BLaER1 (cell line): ENCODE measurements around the gene PIK3AP1.

ENCODE experiments used
- H3K27ac ChIP-seq: shearing (Covaris generic); formaldehyde crosslinking; 2 replicates; pipeline ENCODE4 v1.8.1; 2022
- H3K27me3 ChIP-seq: shearing (Covaris generic); formaldehyde crosslinking; 2 replicates; pipeline ENCODE4 v1.8.1; 2022
- H3K36me3 ChIP-seq: shearing (Covaris generic); formaldehyde crosslinking; 2 replicates; pipeline ENCODE4 v1.8.1; 2022
- H3K4me1 ChIP-seq: shearing (Covaris generic); formaldehyde crosslinking; 2 replicates; pipeline ENCODE4 v1.8.1; 2022
- H3K4me2 ChIP-seq: shearing (Covaris generic); formaldehyde crosslinking; 2 replicates; pipeline ENCODE4 v1.8.1; 2022
- H3K4me3 ChIP-seq: shearing (Covaris generic); formaldehyde crosslinking; 2 replicates; pipeline ENCODE4 v1.8.1; 2022
- H3K9ac ChIP-seq: shearing (Covaris generic); formaldehyde crosslinking; 2 replicates; pipeline ENCODE4 v1.8.1; 2022
- H3K9me3 ChIP-seq: shearing (Covaris generic); formaldehyde crosslinking; 2 replicates; pipeline ENCODE4 v1.8.1; 2022
- H4K20me1 ChIP-seq: shearing (Covaris generic); formaldehyde crosslinking; 2 replicates; pipeline ENCODE4 v1.8.1; 2022
- Cebpa-rat ChIP-seq: shearing (Covaris generic); IDR thresholded peaks from 2 replicates; pipeline ENCODE4 v1.8.1; 2022

PIK3AP1 gene

DNA sequence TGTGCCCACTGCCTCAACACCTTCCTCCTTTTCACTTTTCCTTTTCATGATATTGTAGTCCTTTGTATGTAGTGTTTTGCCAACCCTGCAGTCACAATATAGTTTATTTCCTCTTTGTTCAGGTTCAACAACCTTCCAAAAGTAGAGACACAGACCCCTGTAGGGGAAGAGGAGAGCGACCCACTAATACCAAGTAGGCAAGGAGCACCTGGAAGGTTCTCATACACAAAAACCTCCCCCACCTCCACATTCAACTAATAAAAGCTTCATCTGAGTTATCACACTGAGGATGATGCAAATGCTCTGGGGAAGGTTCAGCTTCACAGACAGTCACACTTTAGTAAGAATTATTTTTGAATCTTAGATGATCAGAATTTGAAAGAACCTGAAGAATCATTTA, 41.6 kb downstream of the PIK3AP1 start:
- H3K4me2 ChIP-seq = no peak overlapping the region
- H3K27ac ChIP-seq = no peak overlapping the region
- peaks cover 65% of the 10 kb centered on the region for H3K4me1 ChIP-seq
- no peaks in the 10 kb centered on the region for H3K27me3 ChIP-seq
- no peak for TF ChIP-seq Cebpa-rat
- peaks cover 83% of the 10 kb centered on the region for H3K36me3 ChIP-seq
- peaks cover 16% of the 10 kb centered on the region for H3K9me3 ChIP-seq
- no peak overlapping the region for H3K4me3 ChIP-seq
- H3K9ac ChIP-seq = no peak overlapping the region
- H4K20me1 ChIP-seq = peaks cover 100% of the 10 kb centered on the region

DNA sequence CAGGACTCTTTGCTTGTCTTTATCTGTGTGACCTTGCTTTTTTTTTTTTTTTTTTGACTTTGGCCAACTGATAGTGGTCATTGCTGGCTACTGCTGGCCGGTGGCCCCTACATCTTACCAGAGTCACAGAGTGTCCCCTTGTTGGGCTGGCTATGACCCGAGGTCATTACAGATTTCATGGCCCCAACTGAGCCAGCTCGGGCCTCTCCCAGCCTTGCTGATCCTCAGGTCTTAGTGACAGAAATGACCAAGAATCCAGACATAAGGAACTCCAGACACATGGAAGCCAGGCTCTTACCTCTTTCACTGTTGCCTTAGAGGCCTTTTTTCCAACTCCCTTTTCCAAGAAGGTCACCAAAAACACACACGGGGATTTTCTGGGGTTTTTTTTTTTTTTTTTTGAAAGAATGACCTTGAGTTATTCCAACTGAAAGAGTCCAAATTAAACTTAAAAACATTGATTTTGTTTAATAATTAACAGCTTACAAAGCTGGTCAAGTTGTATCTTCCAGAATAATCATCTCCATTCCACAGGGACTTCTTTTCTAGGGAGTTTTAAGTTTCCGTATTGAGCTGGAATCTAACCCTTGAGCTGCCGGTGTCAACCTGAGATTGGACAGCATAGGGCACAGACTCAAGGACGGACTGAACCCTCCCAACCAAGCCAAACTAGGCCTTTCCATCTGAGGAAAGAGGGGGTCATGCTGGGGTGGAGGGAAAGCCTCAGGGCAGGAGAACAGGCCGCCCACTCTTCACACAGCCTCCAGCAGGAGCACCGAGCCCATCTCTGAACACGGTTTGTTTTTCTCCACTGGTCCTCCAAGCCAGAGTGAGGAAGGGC, 43.8 kb downstream of the PIK3AP1 start:
- Histone ChIP-seq H3K9ac (peak overlapping the region; percentile 15; the same call in 1 of the 2 replicates), H3K36me3 (peaks cover 79% of the 10 kb centered on the region), H3K4me1 (peaks cover 87% of the 10 kb centered on the region), H4K20me1 (peaks cover 100% of the 10 kb centered on the region), H3K4me2 (peak overlapping the region; percentile 82), H3K4me3 (no peak overlapping the region), H3K27ac (peak overlapping the region; percentile 43), H3K27me3 (no peaks in the 10 kb centered on the region), H3K9me3 (peaks cover 14% of the 10 kb centered on the region)
- TF ChIP-seq Cebpa-rat = no peak

DNA sequence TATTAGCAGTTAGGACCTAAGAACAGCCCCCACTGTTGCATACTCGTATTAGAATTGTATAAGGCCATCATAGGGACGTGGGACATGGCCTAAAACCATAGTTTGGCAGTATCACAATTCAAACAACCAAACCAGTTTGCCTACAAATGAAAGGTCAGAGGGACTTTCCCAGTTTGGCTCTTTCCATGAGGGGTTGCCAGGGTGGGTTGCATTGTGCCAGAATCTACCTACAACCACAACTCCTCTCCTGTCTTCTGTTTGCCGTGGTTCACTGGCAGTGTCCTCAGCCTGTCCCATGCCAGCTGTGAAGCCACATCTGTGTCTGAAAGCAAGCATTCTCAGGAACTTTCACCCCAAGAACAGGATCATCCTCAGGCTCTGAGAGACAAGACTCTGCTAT, 44.5 kb downstream of the PIK3AP1 start:
- Histone ChIP-seq H3K9me3 (peaks cover 7% of the 10 kb centered on the region), H3K27me3 (no peaks in the 10 kb centered on the region), H3K9ac (0 out of 2 replicates have a peak overlapping the region, but pooled peaks have one; percentile 15), H4K20me1 (peaks cover 100% of the 10 kb centered on the region), H3K27ac (peak overlapping the region; percentile 43; the same call in 1 of the 2 replicates), H3K4me1 (peaks cover 93% of the 10 kb centered on the region), H3K4me2 (peak overlapping the region; percentile 82), H3K4me3 (no peak overlapping the region), H3K36me3 (peaks cover 79% of the 10 kb centered on the region)
- no peak for TF ChIP-seq Cebpa-rat

GRCh38 chr10:96673318-96674099, 46.8 kb downstream of the PIK3AP1 start:
- Histone ChIP-seq H4K20me1 (peaks cover 100% of the 10 kb centered on the region), H3K9ac (peak overlapping the region; percentile 60), H3K36me3 (peaks cover 77% of the 10 kb centered on the region), H3K9me3 (no peaks in the 10 kb centered on the region), H3K27me3 (no peaks in the 10 kb centered on the region), H3K4me2 (peak overlapping the region; percentile 82), H3K27ac (peak overlapping the region; percentile 75), H3K4me1 (peaks cover 98% of the 10 kb centered on the region), H3K4me3 (peak overlapping the region; percentile 45; the same call in 1 of the 2 replicates)
- TF ChIP-seq Cebpa-rat = no peak

- peaks cover 70% of the 10 kb centered on the region for H3K36me3 ChIP-seq
- H3K4me3 ChIP-seq = no peak overlapping the region
- no peaks in the 10 kb centered on the region for H3K9me3 ChIP-seq
- peaks cover 100% of the 10 kb centered on the region for H4K20me1 ChIP-seq
- peak overlapping the region; percentile 60 for H3K9ac ChIP-seq
- H3K27me3 ChIP-seq = no peaks in the 10 kb centered on the region
- peak overlapping the region; percentile 75 for H3K27ac ChIP-seq
- H3K4me2 ChIP-seq = peak overlapping the region; percentile 82
- peaks cover 96% of the 10 kb centered on the region for H3K4me1 ChIP-seq
- TF ChIP-seq Cebpa-rat = no peak
Observed at GRCh38 chr10:96672481-96673175, 47.7 kb downstream of the PIK3AP1 start.

- peak overlapping the region; percentile 82 for H3K4me2 ChIP-seq
- peaks cover 100% of the 10 kb centered on the region for H4K20me1 ChIP-seq
- no peak overlapping the region for H3K4me3 ChIP-seq
- H3K27ac ChIP-seq = no peak overlapping the region; the same call in 1 of the 2 replicates
- H3K9me3 ChIP-seq = no peaks in the 10 kb centered on the region
- no peaks in the 10 kb centered on the region for H3K27me3 ChIP-seq
- H3K9ac ChIP-seq = no peak overlapping the region
- peaks cover 95% of the 10 kb centered on the region for H3K4me1 ChIP-seq
- peaks cover 71% of the 10 kb centered on the region for H3K36me3 ChIP-seq
- no peak for TF ChIP-seq Cebpa-rat
Observed at GRCh38 chr10:96671211-96671890, 49.0 kb downstream of the PIK3AP1 start.

GRCh38 chr10:96670786-96671185, 49.5 kb downstream of the PIK3AP1 start:
- Histone ChIP-seq H3K36me3 (peaks cover 70% of the 10 kb centered on the region), H4K20me1 (peaks cover 100% of the 10 kb centered on the region), H3K27ac (no peak overlapping the region; the same call in 1 of the 2 replicates), H3K4me3 (no peak overlapping the region), H3K4me2 (peak overlapping the region; percentile 82), H3K9ac (no peak overlapping the region), H3K4me1 (peaks cover 95% of the 10 kb centered on the region), H3K27me3 (no peaks in the 10 kb centered on the region), H3K9me3 (no peaks in the 10 kb centered on the region)
- no peak for TF ChIP-seq Cebpa-rat

DNA sequence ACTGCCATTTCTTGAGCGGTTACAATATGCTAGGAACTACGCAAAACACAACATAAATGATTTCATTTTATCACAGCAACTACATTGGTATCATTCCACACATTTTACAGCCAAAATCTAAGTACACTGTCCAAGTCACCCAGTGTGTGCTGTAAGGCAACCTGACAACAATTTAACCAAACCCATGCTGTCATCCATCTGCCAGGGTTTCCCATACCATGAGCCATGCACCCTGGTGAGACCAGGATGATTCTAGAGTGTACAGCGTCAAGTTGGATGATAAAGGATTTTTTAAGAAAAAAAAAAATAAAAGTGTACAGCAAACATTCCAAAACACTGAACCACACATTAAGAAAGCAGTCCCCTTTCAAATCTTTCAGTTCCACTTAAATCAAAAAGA, 52.9 kb downstream of the PIK3AP1 start:
- no peak for TF ChIP-seq Cebpa-rat
- 0 out of 2 replicates have a peak, but pooled peaks cover under 1% of the 10 kb centered on the region for H3K9me3 ChIP-seq
- no peak overlapping the region for H3K4me3 ChIP-seq
- H3K36me3 ChIP-seq = peaks cover 75% of the 10 kb centered on the region
- peaks cover 82% of the 10 kb centered on the region for H3K4me1 ChIP-seq
- H3K27ac ChIP-seq = no peak overlapping the region
- H4K20me1 ChIP-seq = peaks cover 99% of the 10 kb centered on the region
- H3K4me2 ChIP-seq = no peak overlapping the region
- H3K9ac ChIP-seq = no peak overlapping the region
- H3K27me3 ChIP-seq = no peaks in the 10 kb centered on the region

- H3K4me3 ChIP-seq = no peak overlapping the region
- H3K9ac ChIP-seq = no peak overlapping the region
- no peaks in the 10 kb centered on the region for H3K27me3 ChIP-seq
- peaks cover 76% of the 10 kb centered on the region for H3K4me1 ChIP-seq
- peak overlapping the region; percentile 10; the same call in 1 of the 2 replicates for H3K4me2 ChIP-seq
- H3K27ac ChIP-seq = no peak overlapping the region
- H3K9me3 ChIP-seq = peaks cover 4% of the 10 kb centered on the region; the same call in 1 of the 2 replicates
- no peak for TF ChIP-seq Cebpa-rat
- peaks cover 99% of the 10 kb centered on the region for H4K20me1 ChIP-seq
- H3K36me3 ChIP-seq = peaks cover 68% of the 10 kb centered on the region
Observed at GRCh38 chr10:96666741-96667140, 53.6 kb downstream of the PIK3AP1 start.
